Measurements from ENCODE around the gene SBNO2. TPM values are rescaled to one million over a fixed set of nuclear protein-coding genes. Genes with fewer than 3 reads are reported as not detected.

The SBNO2 gene
- polyA plus RNA-seq, 1 of the 3 experiments (the other 2 are of a cell fraction), result 18.3 TPM

GRCh38 chr19:1219786-1220476 is 45.9 kb upstream of the SBNO2 start (continued):
- TF ChIP-seq REST (IDR thresholded peaks at IDR 0.05; ENCODE audit: low read depth, low read length) (no peak), JUND (IDR thresholded peaks at IDR 0.05) (no peak), GATA2 (CRISPR knock-in tag; IDR thresholded peaks at IDR 0.05) (no peak), MAX (IDR thresholded peaks at IDR 0.05; ENCODE audit: low read depth) (no peak), SMC3 (IDR thresholded peaks at IDR 0.05; ENCODE audit: low read depth, low read length) (no peak), EZH2phosphoT487 (IDR thresholded peaks at IDR 0.05; ENCODE audit: borderline replicate concordance, low read depth) (no peak), CHD2 (IDR thresholded peaks at IDR 0.05; ENCODE audit: low read length, partially characterized antibody) (no peak), FOXM1 (IDR thresholded peaks at IDR 0.05; ENCODE audit: low read depth) (no peak)

- H3K9me3 ChIP-seq, result no peaks in the 10 kb centered on the region
- DNase-seq, result no peak
- H3K4me3 ChIP-seq (ENCODE audit: low read depth in 2 of 2, low read length in 1 of 2), result no peak overlapping the region
- peaks cover 24 to 30% of the 10 kb centered on the region in 2 experiments; a peak in 3 of 4 replicates for H3K4me1 ChIP-seq (ENCODE audit: control insufficient read depth in 1 of 2, insufficient read depth in 2 of 2, low read depth in 1 of 2, low read length in 1 of 2)
- ChIA-PET POLR2A (no interaction called here), CTCF (interaction anchor here (1.5 to 7.0 kb wide), 7 partner anchors 15 to 107 kb away, joined by 5 to 82 read pairs (median 36); partner anchors contain the start of genes ATP5F1D and CBARP)
- H3K79me2 ChIP-seq (ENCODE audit: insufficient read depth), result peaks cover 68% of the 10 kb centered on the region
- 0 out of 2 replicates have a peak, but pooled peaks cover 17% of the 10 kb centered on the region for H4K20me1 ChIP-seq (ENCODE audit: insufficient read depth)
- H3K36me3 ChIP-seq (replicated peaks in 1 of 2; ENCODE audit: control insufficient read depth in 1 of 2, insufficient read depth in 2 of 2, low read length in 1 of 2), result peaks cover 0 to 28% of the 10 kb centered on the region in 2 experiments
- WGBS (ENCODE audit: low lambda C conversion rate), result 93% methylated on average over 16 of the region's 37 CpGs
- H3K27ac ChIP-seq (ENCODE audit: low read depth in 2 of 2, low read length in 1 of 2), result no peak overlapping the region; a peak in 1 of 4 replicates
- no peak overlapping the region for H2AFZ ChIP-seq (ENCODE audit: low read depth)
- no peaks in the 10 kb centered on the region for H3K9me2 ChIP-seq
- no peak overlapping the region for H3K9ac ChIP-seq
- H3K27me3 ChIP-seq (ENCODE audit: insufficient read depth), result no peaks in the 10 kb centered on the region
- TF ChIP-seq RXRA (IDR thresholded peaks at IDR 0.05; ENCODE audit: borderline replicate concordance, low read depth) (no peak), FOXM1 (IDR thresholded peaks at IDR 0.05; ENCODE audit: low read depth) (no peak), POLR2AphosphoS5 (IDR thresholded peaks at IDR 0.05; ENCODE audit: low read depth, low read length) (no peak), IRF3 (IDR thresholded peaks at IDR 0.05; ENCODE audit: low read depth, low read length) (no peak), ZBTB33 (IDR thresholded peaks at IDR 0.05; ENCODE audit: borderline replicate concordance, low read depth) (no peak), NRF1 (IDR thresholded peaks at IDR 0.05; ENCODE audit: low read depth, low read length) (no peak), USF1 (IDR thresholded peaks at IDR 0.05; ENCODE audit: borderline replicate concordance, low read depth) (no peak)
- H3K4me2 ChIP-seq, result no peak overlapping the region
- peaks cover 30% of the 10 kb centered on the region for H3F3A ChIP-seq (replicated peaks; ENCODE audit: insufficient read depth)
These were observed 44.9 kb upstream of the SBNO2 start for GRCh38 chr19:1218751-1219567.

Data from SK-N-SH (cell line).